Rectal smooth muscle tissue (tissue), 1 donor: Measurements from ENCODE around the gene ATP1B1.
"Not testable (repeated sequence)": the region's sequence is repeated elsewhere in the genome, so short reads cannot be mapped to it uniquely, and the experiment has no call there.

ENCODE experiments used
- H3K27ac ChIP-seq: one replicate; pipeline ENCODE4 v1.7.0; 2013; ENCODE audit warnings: low read depth, low read length, inconsistent platforms
- H3K27me3 ChIP-seq: one replicate; pipeline ENCODE4 v1.7.0; 2013; ENCODE audit warnings: low read length; ENCODE audit not compliant: control insufficient read depth, insufficient read depth
- H3K36me3 ChIP-seq: one replicate; pipeline ENCODE4 v1.7.0; 2013; ENCODE audit warnings: low read length; ENCODE audit not compliant: control insufficient read depth, insufficient read depth
- H3K4me1 ChIP-seq: one replicate; pipeline ENCODE4 v1.7.0; 2013; ENCODE audit warnings: low read length; ENCODE audit not compliant: control insufficient read depth, insufficient read depth
- H3K4me3 ChIP-seq: one replicate; pipeline ENCODE4 v1.7.0; 2013; ENCODE audit warnings: low read length
- H3K9ac ChIP-seq: one replicate; pipeline ENCODE4 v1.7.0; 2013; ENCODE audit warnings: low read length

ATP1B1 gene

DNA sequence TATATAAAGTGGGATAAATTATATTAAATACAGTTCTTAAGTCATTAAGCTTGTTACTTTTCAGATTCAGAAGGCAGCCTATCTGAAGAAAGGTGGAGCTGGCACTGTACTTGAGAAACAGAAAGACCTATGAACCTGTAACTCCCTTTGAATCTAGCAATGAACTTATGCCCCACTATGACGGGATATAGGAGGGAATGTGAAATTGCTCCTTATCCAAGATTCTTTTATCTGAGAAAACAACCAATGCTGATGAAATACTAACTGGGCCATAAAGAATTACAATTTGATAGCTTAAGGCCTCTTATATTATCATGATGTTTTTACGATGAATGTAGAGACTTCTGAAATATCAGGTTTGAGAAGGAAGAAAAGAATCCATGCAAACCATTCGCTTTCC is 50.1 kb downstream of the ATP1B1 start:
- H3K9ac ChIP-seq = no peak overlapping the region
- H3K4me1 ChIP-seq = peaks cover 16% of the 10 kb centered on the region
- H3K36me3 ChIP-seq = no peaks in the 10 kb centered on the region
- H3K4me3 ChIP-seq = no peak overlapping the region
- H3K27me3 ChIP-seq = no peaks in the 10 kb centered on the region
- H3K27ac ChIP-seq = no peak overlapping the region

DNA sequence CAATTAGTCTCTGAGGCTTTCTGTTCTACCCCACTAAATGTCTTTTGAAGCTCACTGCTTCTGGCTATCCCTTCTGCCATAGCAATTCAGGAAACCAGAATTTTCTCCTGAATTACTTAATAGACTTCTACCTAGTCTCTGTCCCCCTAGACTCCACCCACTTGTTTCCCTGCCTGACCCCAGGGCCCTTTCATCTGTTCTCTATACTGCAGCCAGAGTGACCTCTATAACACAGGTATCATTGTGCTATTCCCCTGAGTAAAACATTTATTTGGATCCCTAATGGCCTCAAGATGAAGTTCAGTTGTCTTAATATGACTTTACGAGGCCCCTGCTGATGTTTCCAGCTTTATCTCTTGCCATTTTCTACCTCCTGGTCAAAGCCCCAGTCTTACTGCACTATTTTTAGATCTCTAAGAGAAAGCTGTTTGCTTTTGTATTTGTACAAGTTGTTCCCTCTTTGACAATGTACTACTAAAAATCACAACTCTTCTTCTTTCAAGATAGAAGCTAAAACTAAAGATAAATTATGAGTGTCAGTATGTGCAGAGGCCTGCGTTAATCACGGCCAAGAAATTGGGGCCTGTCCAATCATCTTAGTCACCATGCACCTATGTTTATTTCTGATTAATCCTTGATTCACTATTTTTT is 54.5 kb downstream of the ATP1B1 start:
- Histone ChIP-seq H3K27me3 (no peaks in the 10 kb centered on the region), H3K4me3 (no peak overlapping the region), H3K4me1 (peaks cover 17% of the 10 kb centered on the region), H3K27ac (peak overlapping the region; percentile 89), H3K36me3 (no peaks in the 10 kb centered on the region), H3K9ac (no peak overlapping the region)

DNA sequence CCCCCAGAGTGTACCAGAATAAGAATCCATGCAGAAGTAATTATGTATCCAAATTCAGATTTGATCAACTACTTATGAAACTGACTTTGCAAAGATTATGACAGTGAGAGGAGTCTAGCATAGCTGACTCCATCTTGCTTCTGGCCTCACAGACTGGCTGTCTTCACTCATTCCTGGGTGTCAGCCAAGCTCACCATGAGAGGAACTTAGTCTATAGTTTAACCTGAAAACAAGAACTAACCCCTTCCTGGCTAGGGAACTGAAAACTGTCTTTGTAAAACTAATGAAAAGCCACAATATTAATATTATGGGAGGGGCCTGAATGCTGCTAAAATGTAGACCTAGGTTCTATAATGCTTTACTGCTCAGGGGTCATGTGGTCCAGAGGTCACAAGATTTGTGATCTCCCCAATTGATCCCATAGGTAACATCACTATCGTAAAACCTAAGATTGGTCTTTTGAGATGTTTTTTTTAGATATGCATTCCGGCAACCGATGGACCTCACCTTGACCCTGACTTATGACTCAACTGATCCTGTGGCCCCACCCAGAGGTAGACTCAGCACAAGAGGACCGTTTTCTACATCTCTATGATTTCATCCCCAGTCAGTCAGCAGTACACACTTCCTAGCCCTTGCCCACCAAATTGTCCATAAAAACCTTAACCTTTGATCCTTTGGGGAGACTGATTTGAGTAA is 55.2 kb downstream of the ATP1B1 start:
- Histone ChIP-seq H3K9ac (no peak overlapping the region), H3K36me3 (no peaks in the 10 kb centered on the region), H3K4me3 (no peak overlapping the region), H3K27ac (peak overlapping the region; percentile 66), H3K4me1 (peaks cover 15% of the 10 kb centered on the region), H3K27me3 (no peaks in the 10 kb centered on the region)

- peaks cover 15% of the 10 kb centered on the region for H3K4me1 ChIP-seq
- H3K27ac ChIP-seq = no peak overlapping the region
- H3K27me3 ChIP-seq = no peaks in the 10 kb centered on the region
- no peaks in the 10 kb centered on the region for H3K36me3 ChIP-seq
- H3K4me3 ChIP-seq = no peak overlapping the region
- H3K9ac ChIP-seq = no peak overlapping the region
These were observed 56.6 kb downstream of the ATP1B1 start for GRCh38 chr1:169163059-169163458.

GRCh38 chr1:169175461-169175860 is 69.0 kb downstream of the ATP1B1 start:
- Histone ChIP-seq H3K9ac (no peak overlapping the region), H3K27me3 (no peaks in the 10 kb centered on the region), H3K36me3 (no peaks in the 10 kb centered on the region), H3K27ac (no peak overlapping the region), H3K4me3 (no peak overlapping the region), H3K4me1 (no peaks in the 10 kb centered on the region)

GRCh38 chr1:169179431-169179830 is 72.9 kb downstream of the ATP1B1 start:
- H3K36me3 ChIP-seq, H3K4me3 ChIP-seq, H3K9ac ChIP-seq, H3K4me1 ChIP-seq, H3K27ac ChIP-seq, H3K27me3 ChIP-seq: not testable (repeated sequence)

- no peak overlapping the region for H3K9ac ChIP-seq
- no peaks in the 10 kb centered on the region for H3K27me3 ChIP-seq
- H3K4me3 ChIP-seq = no peak overlapping the region
- H3K4me1 ChIP-seq = no peaks in the 10 kb centered on the region
- H3K36me3 ChIP-seq = no peaks in the 10 kb centered on the region
- no peak overlapping the region for H3K27ac ChIP-seq
These were observed 73.7 kb downstream of the ATP1B1 start for GRCh38 chr1:169180174-169180573.
